NCI-H1930 (cell line): ENCODE measurements around the gene SLC5A11.

Experiments
- DNase-seq, 2 experiments: peaks; one replicate each; lab custom pipeline; 2025; lab: John Stamatoyannopoulos, UW

The SLC5A11 gene

GRCh38 chr16:24920568-24920967, 74.8 kb downstream of the SLC5A11 start:
- DNase-seq: no peak

GRCh38 chr16:24921229-24921628, 75.5 kb downstream of the SLC5A11 start:
- DNase-seq: no peak

GRCh38 chr16:24925163-24925562, 79.4 kb downstream of the SLC5A11 start:
- no peak for DNase-seq

GRCh38 chr16:24929409-24929808, 83.6 kb downstream of the SLC5A11 start:
- no peak for DNase-seq

- DNase-seq: no peak
Observed at GRCh38 chr16:24930440-24930839, 84.7 kb downstream of the SLC5A11 start.

DNA sequence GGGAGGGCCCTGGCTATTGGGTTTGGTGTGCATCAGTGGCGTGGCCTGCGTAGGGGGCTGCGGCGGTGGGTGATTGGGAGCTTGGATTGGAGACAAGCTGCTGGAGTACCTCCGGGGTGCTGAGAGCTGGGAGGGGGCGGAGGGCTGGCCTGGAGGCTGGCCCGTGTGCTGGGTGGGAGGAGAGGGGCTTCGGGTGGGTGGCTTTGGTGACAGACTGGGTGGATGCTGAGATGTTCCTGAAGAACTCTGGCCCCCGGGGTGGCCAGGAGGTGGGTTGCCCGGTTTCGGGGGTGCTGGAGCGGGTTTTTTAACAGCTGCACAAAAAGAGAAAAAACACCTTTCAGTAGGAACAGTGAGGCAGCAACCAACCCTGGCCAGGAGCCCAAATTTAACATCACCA, 85.3 kb downstream of the SLC5A11 start:
- DNase-seq: no peak

DNA sequence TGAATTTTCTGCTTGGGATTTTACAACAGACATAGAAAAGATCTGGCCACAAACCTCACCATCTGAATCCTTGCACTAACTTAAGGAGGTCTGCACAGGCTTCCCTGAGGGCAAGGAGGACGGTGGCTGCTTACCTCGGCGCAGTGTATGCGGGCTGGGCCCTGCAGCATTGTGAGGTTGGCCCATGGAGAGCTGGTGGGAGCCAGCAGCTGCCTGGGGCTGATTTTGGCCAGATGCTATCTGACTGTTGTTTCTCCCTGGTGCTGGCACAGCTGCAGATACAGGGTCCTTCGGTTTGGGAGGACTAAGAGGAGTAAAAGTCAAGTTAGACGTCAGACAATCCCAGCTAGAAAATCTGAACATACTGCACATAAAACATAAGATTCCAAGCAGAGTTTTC, 89.6 kb downstream of the SLC5A11 start:
- DNase-seq: no peak

- no peak for DNase-seq
Observed at GRCh38 chr16:24936151-24936550, 90.4 kb downstream of the SLC5A11 start.

GRCh38 chr16:24939224-24939623, 93.5 kb downstream of the SLC5A11 start:
- DNase-seq: no peak

DNA sequence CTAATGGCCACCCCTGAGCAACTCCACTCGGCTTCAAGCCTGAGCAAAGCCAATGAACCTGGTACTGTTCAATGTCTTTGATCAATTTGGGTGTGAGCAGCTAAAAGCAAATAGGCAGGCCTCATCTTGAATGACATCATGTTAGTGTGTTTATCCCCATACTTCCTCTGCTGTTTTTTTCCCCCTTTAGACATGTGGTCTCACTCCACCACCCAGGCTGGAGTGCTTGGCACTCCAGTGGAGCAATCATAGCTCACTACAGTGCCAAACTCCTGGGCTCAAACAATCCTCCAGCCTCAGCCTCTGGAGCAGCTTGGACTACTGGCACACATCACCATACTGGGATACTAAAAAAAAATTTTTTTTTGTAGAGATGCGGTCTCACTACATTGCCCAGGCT, 94.0 kb downstream of the SLC5A11 start:
- no peak for DNase-seq

DNA sequence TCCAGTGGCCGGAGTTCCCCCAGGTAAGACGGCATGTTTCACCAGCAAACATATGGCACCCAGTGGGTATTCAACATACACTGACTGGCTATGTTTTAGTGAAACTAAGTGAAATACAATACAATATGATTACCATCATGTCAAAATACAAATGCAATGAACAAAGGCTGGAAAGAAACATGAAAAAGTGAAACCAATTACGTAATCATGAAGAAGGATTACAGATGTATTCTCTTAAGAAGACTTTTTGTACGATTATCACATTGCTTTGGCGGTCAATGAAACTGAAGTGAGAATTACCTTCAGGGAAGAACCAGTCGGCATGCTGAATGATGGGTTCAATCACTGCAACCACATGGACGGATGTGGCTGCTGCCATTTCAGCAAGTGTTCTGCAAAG, 97.7 kb downstream of the SLC5A11 start:
- DNase-seq: no peak

GRCh38 chr16:24944206-24944605, 98.4 kb downstream of the SLC5A11 start:
- no peak for DNase-seq

GRCh38 chr16:24946155-24946554, 100.4 kb downstream of the SLC5A11 start:
- no peak for DNase-seq

- no peak for DNase-seq
Observed at GRCh38 chr16:24950275-24950674, 104.5 kb downstream of the SLC5A11 start.

DNA sequence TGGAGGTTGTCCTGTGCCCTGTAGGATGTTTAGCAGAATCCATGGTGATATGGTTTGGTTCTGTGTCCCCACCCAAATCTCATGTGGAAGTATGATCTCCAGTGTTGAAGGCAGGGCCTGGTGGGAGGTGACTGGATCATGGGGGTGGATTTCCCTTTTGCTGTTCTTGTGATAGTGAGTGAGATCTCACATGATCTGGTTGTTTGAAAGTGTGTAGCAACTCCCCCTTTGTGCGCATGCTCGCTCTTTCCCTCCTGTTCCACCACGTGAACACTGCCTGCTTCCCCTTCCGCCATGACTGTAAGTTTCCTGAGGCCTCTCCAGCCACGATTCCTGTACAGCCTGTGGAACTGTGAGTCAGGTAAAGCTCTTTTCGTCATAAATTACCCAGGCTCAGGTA, 107.5 kb downstream of the SLC5A11 start:
- no peak for DNase-seq

DNA sequence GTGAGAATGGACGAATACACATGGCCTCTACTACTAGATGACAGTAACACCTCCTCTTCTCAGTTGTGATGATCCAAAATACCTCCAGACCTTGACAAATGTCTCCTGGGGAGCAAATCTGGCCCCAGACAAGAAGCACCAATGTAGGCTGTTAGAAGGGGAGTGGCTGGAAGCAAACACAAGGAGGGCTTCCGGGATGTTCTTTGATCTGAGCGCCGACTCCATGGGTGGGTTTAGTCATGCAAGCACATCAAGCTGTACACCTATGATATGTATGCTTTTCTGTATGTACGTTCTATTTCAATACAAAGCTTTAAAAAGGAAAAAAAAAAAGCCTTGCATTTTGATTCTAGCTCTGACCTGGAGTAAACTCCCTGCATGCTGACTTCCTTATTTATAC, 108.0 kb downstream of the SLC5A11 start:
- no peak for DNase-seq

GRCh38 chr16:24954137-24954536, 108.4 kb downstream of the SLC5A11 start:
- no peak for DNase-seq

GRCh38 chr16:24955975-24956731, 110.4 kb downstream of the SLC5A11 start:
- no peak for DNase-seq

DNA sequence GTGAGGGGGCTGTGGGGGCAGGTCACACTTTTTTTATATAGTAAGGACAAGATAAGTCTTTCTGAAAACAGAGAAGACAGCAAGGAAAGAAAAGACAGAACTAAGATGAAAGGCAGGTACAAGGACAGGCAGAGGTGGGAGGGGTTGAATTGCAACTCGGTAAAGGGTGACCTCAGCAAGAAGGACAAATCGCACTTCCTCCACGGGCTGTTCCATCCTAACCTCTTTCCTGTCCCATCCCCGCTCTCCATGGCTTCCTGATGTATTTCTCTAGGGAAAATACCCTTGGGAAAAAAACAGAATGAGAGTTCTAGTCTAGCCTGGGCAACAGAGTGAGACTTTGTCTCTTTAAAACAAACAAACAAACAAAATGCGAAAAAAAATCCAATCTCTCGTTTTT, 112.1 kb downstream of the SLC5A11 start:
- no peak for DNase-seq
